ENCODE measurements around the gene MARS1.

GRCh38 chr12:57473886-57474285 lies 14.0 kb upstream of the MARS1 start:
- no peak for TF ChIP-seq CTCF (IDR thresholded peaks at IDR 0.05)
- TF ChIP-seq ZFX (IDR thresholded peaks at IDR 0.05; ENCODE audit: borderline replicate concordance): no peak

Measured in 22Rv1 (cell line).